ENCODE measurements around the gene PRAC2.

The PRAC2 gene

DNA sequence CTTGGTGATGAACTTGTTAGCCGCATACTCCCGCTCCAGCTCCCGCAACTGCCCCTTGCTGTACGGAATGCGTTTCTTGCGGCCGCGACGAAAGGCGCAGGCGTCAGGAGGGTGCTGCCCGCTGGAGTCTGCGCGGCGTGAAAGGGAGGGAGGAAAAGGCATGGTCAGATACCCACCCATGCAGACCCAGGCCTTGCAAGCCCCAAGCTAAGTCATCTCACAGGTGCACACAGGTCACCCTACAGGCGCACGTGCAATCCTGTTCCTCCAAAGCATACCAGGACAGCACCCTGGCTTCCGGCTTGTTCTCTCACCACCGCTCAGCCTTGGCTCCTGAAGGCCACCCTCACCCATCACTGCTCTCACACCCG, 3.9 kb downstream of the PRAC2 start:
- no peak for TF ChIP-seq CTCF (IDR thresholded peaks at IDR 0.05; ENCODE audit: unreplicated experiment in 3 of 3)
- Mint-ChIP-seq H3K27me3 (ENCODE audit: low read depth) (peaks cover 100% of the 10 kb centered on the region), H3K4me1 (peaks cover 24% of the 10 kb centered on the region), H3K4me3 (peak overlapping the region in 2 of 3 experiments; percentile 1 to 35), H3K9me3 (no peaks in the 10 kb centered on the region), H3K36me3 (ENCODE audit: low read depth) (no peaks in the 10 kb centered on the region), H3K27ac (no peak overlapping the region)

GRCh38 chr17:48727415-48728175, 4.6 kb downstream of the PRAC2 start:
- H3K27ac Mint-ChIP-seq: no peak overlapping the region
- peaks cover 26% of the 10 kb centered on the region for H3K4me1 Mint-ChIP-seq
- peaks cover 100% of the 10 kb centered on the region for H3K27me3 Mint-ChIP-seq (ENCODE audit: low read depth)
- TF ChIP-seq CTCF (IDR thresholded peaks at IDR 0.05; ENCODE audit: unreplicated experiment in 3 of 3): no peak
- peaks cover 2% of the 10 kb centered on the region for H3K9me3 Mint-ChIP-seq
- no peaks in the 10 kb centered on the region for H3K36me3 Mint-ChIP-seq (ENCODE audit: low read depth)
- H3K4me3 Mint-ChIP-seq: peak overlapping the region; percentile 35 to 94 (median 77)

DNA sequence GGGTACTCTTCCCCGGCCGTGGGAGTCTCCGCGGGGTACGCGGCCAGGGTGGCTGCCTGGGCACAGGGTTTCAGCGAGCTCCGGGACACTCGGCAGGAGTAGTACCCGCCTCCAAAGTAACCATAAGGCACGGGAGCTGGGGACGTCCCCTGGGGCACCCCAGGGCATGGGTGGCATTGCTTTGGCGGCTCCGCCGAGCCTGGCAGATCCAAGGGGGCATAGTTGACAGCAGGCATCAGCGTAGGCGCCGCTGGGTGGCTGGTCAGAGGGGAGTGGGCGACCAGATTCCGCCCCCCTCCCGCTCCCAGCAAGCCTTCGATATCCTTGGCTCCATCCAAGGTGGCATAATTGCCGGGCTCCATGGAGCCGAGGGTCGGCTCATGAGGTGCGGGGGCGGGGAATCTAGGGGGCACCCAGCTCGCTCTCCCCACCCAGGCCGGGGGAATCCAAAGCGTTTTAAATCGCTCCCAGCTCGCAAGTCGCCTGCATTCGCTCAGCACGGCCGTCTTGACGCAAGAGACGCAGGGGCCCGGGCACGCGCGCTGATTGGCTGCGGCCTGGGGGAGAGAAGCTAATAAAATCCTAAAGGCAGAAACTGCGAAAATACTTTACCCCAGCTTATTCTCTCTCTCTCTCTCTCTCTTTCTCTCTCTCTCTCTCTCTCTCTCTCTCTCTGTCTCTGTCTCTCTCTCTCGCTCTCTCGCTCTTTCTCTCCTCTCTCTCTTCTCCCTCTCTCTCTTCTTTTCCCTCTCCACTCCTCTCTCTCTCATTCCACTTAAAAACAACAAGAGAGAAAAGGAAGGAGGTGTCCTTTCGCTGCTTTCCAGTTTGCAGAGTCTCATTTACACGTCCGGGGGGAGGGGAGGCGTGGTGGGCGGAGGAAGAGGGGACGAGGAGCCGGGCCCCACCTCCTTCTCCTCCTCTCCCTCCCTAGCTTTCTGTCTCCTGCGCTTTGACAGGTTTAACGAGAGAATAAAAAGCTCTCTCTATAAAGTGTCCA, 5.5 kb downstream of the PRAC2 start, which contains the start of gene HOXB13:
TSS of gene HOXB13 (minus strand) at position 519 of the 1,000 bp plus-strand sequence. CDS start at position 362, 157 bp downstream.
- no peak for TF ChIP-seq CTCF (IDR thresholded peaks at IDR 0.05; ENCODE audit: unreplicated experiment in 3 of 3)
- peaks cover 100% of the 10 kb centered on the region for H3K27me3 Mint-ChIP-seq (ENCODE audit: low read depth)
- H3K36me3 Mint-ChIP-seq (ENCODE audit: low read depth): no peaks in the 10 kb centered on the region

DNA sequence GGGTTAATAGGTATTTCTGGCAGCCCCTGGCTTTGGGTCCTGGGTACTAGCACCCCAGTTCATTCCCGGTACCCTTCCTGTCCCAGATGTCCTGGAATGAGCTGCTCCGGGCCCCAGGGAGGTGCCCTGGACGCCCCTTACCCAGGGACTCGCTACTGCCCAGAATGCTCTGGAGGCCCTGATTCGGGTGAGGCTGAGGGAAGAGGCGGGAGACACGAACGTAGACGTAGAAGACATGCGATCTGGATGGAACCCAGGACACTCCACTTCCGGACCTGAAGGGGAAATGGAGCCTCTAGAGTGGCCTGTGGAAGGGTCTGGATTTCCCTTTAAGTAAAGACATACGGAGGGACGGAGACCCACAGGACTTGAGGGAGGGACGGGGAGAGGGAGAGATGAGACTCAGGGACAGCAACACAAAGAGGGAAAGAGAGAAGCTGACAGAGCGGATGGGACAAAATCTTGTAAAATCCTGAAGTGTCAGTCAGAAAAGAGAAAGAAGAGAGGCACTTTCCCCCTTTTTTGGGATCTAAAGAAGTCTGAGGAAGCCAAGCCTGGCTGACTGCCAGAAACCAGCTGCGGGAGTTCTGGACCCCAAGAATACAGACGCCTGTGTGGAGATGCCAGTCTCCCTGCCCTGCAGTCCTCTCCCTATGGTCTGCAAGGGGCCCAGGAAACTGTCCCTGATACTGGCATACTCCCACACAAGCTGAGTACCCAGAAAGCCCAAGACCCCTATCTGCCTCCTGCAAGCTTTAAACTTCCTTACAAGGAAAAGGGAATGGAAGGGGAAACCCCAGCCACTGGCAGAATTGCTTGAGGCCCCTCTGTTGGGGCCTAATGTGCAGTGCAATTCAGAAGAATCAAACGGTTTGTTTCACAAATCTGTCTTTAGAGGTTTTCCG, 6.6 kb downstream of the PRAC2 start:
- Mint-ChIP-seq H3K36me3 (ENCODE audit: low read depth) (no peaks in the 10 kb centered on the region), H3K27ac (no peak overlapping the region), H3K9me3 (peaks cover 4% of the 10 kb centered on the region), H3K4me3 (peak overlapping the region; percentile 44 to 94 (median 80)), H3K4me1 (peaks cover 34% of the 10 kb centered on the region), H3K27me3 (ENCODE audit: low read depth) (peaks cover 100% of the 10 kb centered on the region)
- no peak for TF ChIP-seq CTCF (IDR thresholded peaks at IDR 0.05; ENCODE audit: unreplicated experiment in 3 of 3)

More for the DNA sequence above, 5.5 kb downstream of the PRAC2 start, which contains the start of gene HOXB13:
- Mint-ChIP-seq H3K4me3 (peak within 1 kb of the TSS; percentile 77 to 94 (median 80)), H3K4me1 (peaks cover 33% of the 10 kb centered on the region), H3K27ac (peak within 1 kb of the TSS in 1 of 3 experiments; percentile 81), H3K9me3 (peaks cover 4% of the 10 kb centered on the region)

GRCh38 chr17:48730240-48730550, 7.2 kb downstream of the PRAC2 start:
- peaks cover 100% of the 10 kb centered on the region for H3K27me3 Mint-ChIP-seq (ENCODE audit: low read depth)
- no peak for TF ChIP-seq CTCF (IDR thresholded peaks at IDR 0.05; ENCODE audit: unreplicated experiment in 3 of 3)
- no peak overlapping the region for H3K27ac Mint-ChIP-seq
- H3K4me3 Mint-ChIP-seq: peak overlapping the region in 1 of 3 experiments; percentile 44
- peaks cover 4% of the 10 kb centered on the region for H3K9me3 Mint-ChIP-seq
- H3K4me1 Mint-ChIP-seq: peaks cover 37% of the 10 kb centered on the region
- no peaks in the 10 kb centered on the region for H3K36me3 Mint-ChIP-seq (ENCODE audit: low read depth)

Measured in nephron (organoid).